Brain microvascular endothelial cell (primary cell): ENCODE measurements around the gene ASRGL1.

ENCODE experiments used
- DNase-seq: peaks from one replicate; pipeline ENCODE4 v3.0.0-alpha.2; 2020
- H3K27ac ChIP-seq: fragments of 250-450 bp; sonication (Bioruptor Pico); 2 replicates; pipeline ENCODE4 v1.5.1; 2020; ENCODE audit warnings: mild to moderate bottlenecking, moderate library complexity
- H3K27me3 ChIP-seq: fragments of 250-450 bp; sonication (Bioruptor Pico); replicated peaks from 2 replicates; pipeline ENCODE4 v1.5.1; 2020; ENCODE audit warnings: mild to moderate bottlenecking
- H3K36me3 ChIP-seq: fragments of 250-450 bp; sonication (Bioruptor Pico); replicated peaks from 2 replicates; pipeline ENCODE4 v1.5.1; 2020; ENCODE audit warnings: mild to moderate bottlenecking
- H3K4me3 ChIP-seq: 2 replicates; pipeline ENCODE4 v1.5.1; 2011; ENCODE audit warnings: low read depth, mild to moderate bottlenecking, control low read depth, low read length, moderate library complexity
- in situ Hi-C: cut with HindIII; loops from 2 replicates; pipeline ENCODE4 v1.10.0; 2017; ENCODE audit warnings: low sequenced_read_pairs, low pct_ligation_motif_present
- TF ChIP-seq, protein P1 (sequence below): IDR thresholded peaks from 2 replicates; pipeline ENCODE4 v1.5.1; 2011; ENCODE audit warnings: low read depth, mild to moderate bottlenecking, moderate library complexity, low read length, control low read depth, inconsistent platforms; ENCODE audit errors: missing control alignments

The ASRGL1 gene

DNA sequence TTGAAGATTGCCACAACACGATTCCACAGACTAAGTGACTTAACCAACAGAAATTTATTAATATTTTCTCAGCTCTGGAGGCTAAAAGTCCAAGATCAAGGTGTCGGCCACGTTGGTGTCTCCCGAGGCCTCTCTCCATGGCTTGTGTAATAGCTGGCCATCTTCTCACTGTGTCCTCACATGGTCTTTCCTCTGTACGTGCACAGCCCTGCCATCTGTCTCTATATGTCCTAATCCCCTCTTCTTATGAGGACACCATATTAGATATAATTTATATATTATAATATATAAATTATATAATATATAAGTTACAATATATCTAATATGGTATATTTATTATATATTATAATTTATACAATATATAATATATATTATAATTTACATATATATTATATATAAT, 56.5 kb downstream of the ASRGL1 start:
- H3K27me3 ChIP-seq = no peaks in the 10 kb centered on the region
- H3K36me3 ChIP-seq = no peaks in the 10 kb centered on the region
- H3K27ac ChIP-seq = no peak overlapping the region
- in situ Hi-C loops = loop anchor here (25.0 kb wide), 1 partner anchor 169 kb away; the partner anchor contains the start of gene EEF1G
- no peak overlapping the region for H3K4me3 ChIP-seq
- no peak for DNase-seq
- TF ChIP-seq, protein P1, sequence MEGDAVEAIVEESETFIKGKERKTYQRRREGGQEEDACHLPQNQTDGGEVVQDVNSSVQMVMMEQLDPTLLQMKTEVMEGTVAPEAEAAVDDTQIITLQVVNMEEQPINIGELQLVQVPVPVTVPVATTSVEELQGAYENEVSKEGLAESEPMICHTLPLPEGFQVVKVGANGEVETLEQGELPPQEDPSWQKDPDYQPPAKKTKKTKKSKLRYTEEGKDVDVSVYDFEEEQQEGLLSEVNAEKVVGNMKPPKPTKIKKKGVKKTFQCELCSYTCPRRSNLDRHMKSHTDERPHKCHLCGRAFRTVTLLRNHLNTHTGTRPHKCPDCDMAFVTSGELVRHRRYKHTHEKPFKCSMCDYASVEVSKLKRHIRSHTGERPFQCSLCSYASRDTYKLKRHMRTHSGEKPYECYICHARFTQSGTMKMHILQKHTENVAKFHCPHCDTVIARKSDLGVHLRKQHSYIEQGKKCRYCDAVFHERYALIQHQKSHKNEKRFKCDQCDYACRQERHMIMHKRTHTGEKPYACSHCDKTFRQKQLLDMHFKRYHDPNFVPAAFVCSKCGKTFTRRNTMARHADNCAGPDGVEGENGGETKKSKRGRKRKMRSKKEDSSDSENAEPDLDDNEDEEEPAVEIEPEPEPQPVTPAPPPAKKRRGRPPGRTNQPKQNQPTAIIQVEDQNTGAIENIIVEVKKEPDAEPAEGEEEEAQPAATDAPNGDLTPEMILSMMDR = no peak

DNA sequence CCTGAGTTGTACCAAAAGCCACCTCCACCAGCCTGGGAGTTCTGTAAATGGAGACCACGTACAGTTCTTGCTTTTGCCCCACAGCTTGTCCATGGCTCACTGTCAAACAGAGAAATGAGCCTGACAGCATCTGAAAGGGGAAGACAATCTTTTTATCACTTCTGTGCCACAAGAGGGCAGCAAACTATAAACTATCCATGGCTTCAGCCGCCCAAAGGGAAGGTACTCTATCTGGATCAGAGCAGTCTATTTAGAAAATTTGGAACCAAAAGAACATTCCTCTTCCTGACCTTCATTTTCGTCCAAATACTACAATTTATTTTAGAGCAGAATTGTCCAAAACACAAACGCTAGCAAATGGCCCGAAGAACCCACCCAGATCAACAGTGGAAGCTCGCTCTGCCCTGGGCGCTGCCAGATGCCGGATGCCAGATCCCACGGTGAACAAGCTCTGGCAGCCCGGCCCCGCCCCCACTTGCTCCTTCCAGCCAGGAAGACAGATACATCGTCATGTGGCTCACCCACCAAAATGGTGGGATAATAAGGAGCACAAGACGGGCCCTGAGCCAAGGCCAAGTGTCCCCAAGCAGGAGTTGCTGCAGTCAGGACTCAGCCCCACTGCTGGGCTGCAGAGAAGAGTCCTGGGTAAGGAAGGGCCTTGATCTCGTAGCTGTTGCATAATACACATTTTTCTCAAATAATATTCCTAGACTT, 57.7 kb downstream of the ASRGL1 start:
- no peaks in the 10 kb centered on the region for H3K36me3 ChIP-seq
- TF ChIP-seq, protein P1 = peak; percentile 66
- H3K4me3 ChIP-seq = peak overlapping the region; percentile 51
- H3K27ac ChIP-seq = no peak overlapping the region
- DNase-seq = peak; percentile 73
- no peaks in the 10 kb centered on the region for H3K27me3 ChIP-seq
- in situ Hi-C loops = loop anchor here (25.0 kb wide), 1 partner anchor 167 kb away; the partner anchor contains the start of gene EEF1G

DNA sequence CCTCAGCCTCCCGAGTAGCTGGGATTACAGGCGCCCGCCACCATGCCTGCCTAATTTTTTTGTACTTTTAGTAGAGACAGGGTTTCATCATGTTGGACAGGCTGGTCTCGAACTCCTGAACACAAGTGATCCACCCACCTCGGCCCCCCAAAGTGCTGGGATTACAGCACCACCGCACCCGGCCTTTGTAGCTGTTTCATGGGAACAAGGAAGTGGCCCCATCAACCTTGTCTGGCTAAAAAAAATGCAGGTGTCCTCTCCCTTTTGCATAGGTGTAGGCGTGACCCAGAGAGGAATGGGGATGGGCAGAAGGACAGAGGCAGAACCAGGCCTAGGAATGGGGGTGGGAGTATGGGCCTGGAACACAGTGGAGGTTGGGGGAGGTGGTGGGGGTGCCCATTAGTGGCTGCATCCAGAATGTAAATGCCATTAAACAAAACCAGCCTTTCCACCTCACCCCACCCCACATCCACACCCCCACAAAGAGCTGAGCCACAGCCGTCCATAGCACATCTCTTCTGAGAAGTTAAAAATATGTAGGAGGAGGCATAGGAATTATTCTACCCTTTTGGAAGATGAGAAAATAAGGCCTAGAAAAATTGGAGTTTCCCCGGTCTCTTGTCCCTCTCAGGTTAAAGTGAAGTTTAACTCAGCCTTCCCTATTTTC, 58.8 kb downstream of the ASRGL1 start:
- in situ Hi-C loops = loop anchor here (25.0 kb wide), 1 partner anchor 166 kb away; the partner anchor contains the start of gene EEF1G
- Histone ChIP-seq H3K27me3 (no peaks in the 10 kb centered on the region), H3K4me3 (no peak overlapping the region), H3K36me3 (no peaks in the 10 kb centered on the region), H3K27ac (no peak overlapping the region)
- TF ChIP-seq, protein P1 = no peak
- no peak for DNase-seq

DNA sequence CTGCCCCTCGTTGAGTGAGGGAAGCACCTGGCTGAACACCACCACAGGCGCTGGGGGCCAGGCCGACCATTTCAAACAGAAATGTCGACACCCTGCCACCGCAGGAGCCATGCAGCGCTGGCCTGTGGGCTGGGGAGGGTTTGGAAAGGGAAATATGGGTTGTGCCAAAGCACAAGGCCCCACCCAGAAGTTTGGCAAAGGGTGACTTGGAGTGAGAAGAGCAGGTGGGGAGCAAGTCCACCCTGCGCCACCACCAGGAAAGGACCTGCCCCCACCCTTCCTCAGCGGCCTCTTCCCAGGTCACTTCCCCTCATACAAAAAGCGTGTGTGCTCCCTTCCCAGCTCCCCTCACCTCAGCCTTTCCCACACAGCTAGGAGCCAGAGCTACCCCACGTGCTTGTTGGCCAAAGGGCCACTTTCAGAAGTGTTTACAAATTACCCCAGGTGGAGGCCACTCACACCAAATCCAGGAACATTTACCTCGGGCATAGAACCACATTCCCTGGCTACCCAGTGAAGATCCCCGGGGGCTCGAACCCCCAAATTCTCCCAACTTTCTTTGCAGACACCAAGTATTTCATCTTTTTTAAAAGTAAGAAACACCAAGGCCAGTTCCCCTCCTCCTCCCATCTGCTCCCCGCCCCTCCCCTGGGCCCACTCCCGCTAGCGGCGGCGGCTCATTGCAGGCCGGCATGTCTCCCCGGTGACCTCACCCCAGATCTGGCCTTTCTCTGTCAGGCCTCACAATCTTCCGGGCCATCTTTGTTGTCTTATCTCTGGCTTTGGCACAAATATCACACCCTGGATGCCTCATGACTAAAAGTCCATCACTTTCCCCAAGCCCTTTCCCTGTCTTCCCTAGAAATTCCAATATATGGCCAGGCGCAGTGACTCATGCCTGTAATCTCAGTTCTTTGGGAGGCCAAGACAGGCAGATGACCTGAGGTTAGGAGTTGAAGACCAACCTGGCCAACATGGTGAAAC, 61.1 kb downstream of the ASRGL1 start:
- TF ChIP-seq, protein P1 = no peak
- no peaks in the 10 kb centered on the region for H3K36me3 ChIP-seq
- in situ Hi-C loops = loop anchor here (25.0 kb wide), 1 partner anchor 164 kb away; the partner anchor contains the start of gene EEF1G
- no peak overlapping the region for H3K27ac ChIP-seq
- no peak overlapping the region for H3K4me3 ChIP-seq
- no peaks in the 10 kb centered on the region for H3K27me3 ChIP-seq
- DNase-seq = peak; percentile 17

DNA sequence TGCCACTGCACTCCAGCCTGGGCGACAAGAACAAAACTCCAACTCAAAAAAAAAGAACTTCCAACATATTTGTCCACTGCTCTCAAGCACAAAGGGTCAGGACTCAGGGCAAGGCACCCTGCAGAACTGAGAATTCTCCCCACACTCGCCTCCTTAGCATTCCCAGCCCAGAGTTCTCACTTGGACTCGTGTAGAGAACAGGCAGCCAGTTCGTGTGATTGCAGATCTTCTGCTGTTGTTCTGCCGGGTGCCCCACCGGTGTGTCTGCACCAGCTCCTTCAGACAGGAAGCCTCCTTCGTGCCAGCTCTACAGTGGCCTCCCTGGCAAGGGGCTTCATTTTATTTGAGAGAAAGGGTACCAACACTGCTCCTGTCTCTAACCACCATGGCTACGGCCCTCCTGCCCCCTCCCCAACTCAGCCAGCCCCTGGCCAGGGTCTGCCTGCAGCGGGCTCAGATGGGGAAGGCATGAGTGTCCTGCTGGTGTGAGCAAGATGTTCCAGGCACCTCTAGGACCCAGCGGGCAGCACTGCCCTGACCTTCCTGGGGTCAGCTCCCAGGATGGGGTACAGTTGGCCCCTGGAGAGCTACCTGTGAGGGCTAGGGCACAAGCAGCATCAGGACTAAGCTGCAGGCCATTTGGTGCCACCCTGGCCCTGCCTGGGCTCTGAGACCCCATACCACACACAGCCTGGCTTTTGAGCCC, 62.1 kb downstream of the ASRGL1 start:
- no peak for DNase-seq
- TF ChIP-seq, protein P1 = no peak
- Histone ChIP-seq H3K4me3 (no peak overlapping the region), H3K27ac (no peak overlapping the region), H3K27me3 (no peaks in the 10 kb centered on the region), H3K36me3 (no peaks in the 10 kb centered on the region)
- in situ Hi-C loops = loop anchor here (25.0 kb wide), 1 partner anchor 163 kb away; the partner anchor contains the start of gene EEF1G
